ENCODE measurements around the gene RPLP1. TPM values are rescaled to one million over a fixed set of nuclear protein-coding genes. Genes with fewer than 3 reads are reported as not detected.

Gene RPLP1
- total RNA-seq, 1 experiment from 2014 or later, result 1,587 TPM

DNA sequence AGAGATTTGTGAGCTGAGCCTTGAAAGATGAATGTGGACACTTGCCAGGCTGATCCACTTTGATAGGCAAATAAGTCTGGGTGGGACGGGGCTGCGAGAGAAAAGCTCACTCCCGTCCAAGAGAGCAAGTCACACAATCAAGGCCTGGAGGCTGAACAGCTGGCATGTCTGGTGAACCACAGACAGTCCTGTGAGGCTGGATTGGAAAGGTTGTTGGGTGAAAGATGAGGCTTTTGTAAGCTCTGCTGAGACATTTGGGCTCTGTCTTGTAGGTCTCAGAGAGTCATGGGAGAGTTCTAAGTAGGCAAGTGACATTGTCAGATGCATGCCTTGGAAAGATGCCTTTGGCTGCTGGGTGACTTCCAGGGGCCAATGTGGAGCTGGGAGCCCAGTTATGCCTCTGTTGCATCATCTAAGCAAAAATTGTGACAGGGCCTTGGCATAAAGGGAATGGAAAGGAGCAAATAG lies 38.5 kb downstream of the RPLP1 start:
- no peaks in the 10 kb centered on the region for H3K4me1 ChIP-seq
- intact Hi-C loops (cut with micrococcal nuclease; ENCODE audit: unreplicated experiment), result no loop called here
- DNase-seq, result no peak
- peaks cover 6% of the 10 kb centered on the region for H3K4me1 Mint-ChIP-seq (ENCODE audit: low read depth, unreplicated experiment)
- no peaks in the 10 kb centered on the region for H3K9me3 ChIP-seq
- H3K36me3 Mint-ChIP-seq (ENCODE audit: insufficient read depth, unreplicated experiment), result no peaks in the 10 kb centered on the region
- no TSS peak for BruUV-seq (replicated peaks)
- no peaks in the 10 kb centered on the region for H3K36me3 ChIP-seq (ENCODE audit: control insufficient read depth, insufficient read depth, low read length)
- no peaks in the 10 kb centered on the region for H3K9me3 Mint-ChIP-seq (ENCODE audit: unreplicated experiment)
- CTCF ChIA-PET, result no interaction called here
- POLR2A ChIA-PET, result no interaction called here
- H3K27me3 Mint-ChIP-seq (ENCODE audit: insufficient read depth, unreplicated experiment), result no peaks in the 10 kb centered on the region
- H3K4me3 ChIP-seq (ENCODE audit: low read depth, low read length), result no peak overlapping the region
- no peak overlapping the region for H3K27ac Mint-ChIP-seq (ENCODE audit: unreplicated experiment)
- no peak overlapping the region for H3K4me3 Mint-ChIP-seq (ENCODE audit: unreplicated experiment)
- no peaks in the 10 kb centered on the region for H3K27me3 ChIP-seq (replicated peaks; ENCODE audit: control insufficient read depth, insufficient read depth, low read length)
- TF ChIP-seq, protein P1, sequence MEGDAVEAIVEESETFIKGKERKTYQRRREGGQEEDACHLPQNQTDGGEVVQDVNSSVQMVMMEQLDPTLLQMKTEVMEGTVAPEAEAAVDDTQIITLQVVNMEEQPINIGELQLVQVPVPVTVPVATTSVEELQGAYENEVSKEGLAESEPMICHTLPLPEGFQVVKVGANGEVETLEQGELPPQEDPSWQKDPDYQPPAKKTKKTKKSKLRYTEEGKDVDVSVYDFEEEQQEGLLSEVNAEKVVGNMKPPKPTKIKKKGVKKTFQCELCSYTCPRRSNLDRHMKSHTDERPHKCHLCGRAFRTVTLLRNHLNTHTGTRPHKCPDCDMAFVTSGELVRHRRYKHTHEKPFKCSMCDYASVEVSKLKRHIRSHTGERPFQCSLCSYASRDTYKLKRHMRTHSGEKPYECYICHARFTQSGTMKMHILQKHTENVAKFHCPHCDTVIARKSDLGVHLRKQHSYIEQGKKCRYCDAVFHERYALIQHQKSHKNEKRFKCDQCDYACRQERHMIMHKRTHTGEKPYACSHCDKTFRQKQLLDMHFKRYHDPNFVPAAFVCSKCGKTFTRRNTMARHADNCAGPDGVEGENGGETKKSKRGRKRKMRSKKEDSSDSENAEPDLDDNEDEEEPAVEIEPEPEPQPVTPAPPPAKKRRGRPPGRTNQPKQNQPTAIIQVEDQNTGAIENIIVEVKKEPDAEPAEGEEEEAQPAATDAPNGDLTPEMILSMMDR (IDR thresholded peaks at IDR 0.05; ENCODE audit: insufficient read depth in 1 of 2, low read depth in 1 of 2, low read length in 1 of 2, severe bottlenecking in 1 of 2, unreplicated experiment in 1 of 2), result no peak

- H3K36me3 ChIP-seq (ENCODE audit: control insufficient read depth, insufficient read depth, low read length), result no peaks in the 10 kb centered on the region
- no TSS peak for BruUV-seq (replicated peaks)
- no peaks in the 10 kb centered on the region for H3K4me1 ChIP-seq
- H3K4me1 Mint-ChIP-seq (ENCODE audit: low read depth, unreplicated experiment), result peaks cover 12% of the 10 kb centered on the region
- H3K9me3 Mint-ChIP-seq (ENCODE audit: unreplicated experiment), result no peaks in the 10 kb centered on the region
- no peaks in the 10 kb centered on the region for H3K27me3 ChIP-seq (replicated peaks; ENCODE audit: control insufficient read depth, insufficient read depth, low read length)
- no peak for DNase-seq
- no peak overlapping the region for H3K4me3 ChIP-seq (ENCODE audit: low read depth, low read length)
- H3K27me3 Mint-ChIP-seq (ENCODE audit: insufficient read depth, unreplicated experiment), result no peaks in the 10 kb centered on the region
- intact Hi-C loops (cut with micrococcal nuclease; ENCODE audit: unreplicated experiment), result no loop called here
- TF ChIP-seq, protein P1 (IDR thresholded peaks at IDR 0.05; ENCODE audit: insufficient read depth in 1 of 2, low read depth in 1 of 2, low read length in 1 of 2, severe bottlenecking in 1 of 2, unreplicated experiment in 1 of 2), result no peak
- no peak overlapping the region for H3K27ac Mint-ChIP-seq (ENCODE audit: unreplicated experiment)
- no peaks in the 10 kb centered on the region for H3K36me3 Mint-ChIP-seq (ENCODE audit: insufficient read depth, unreplicated experiment)
- H3K9me3 ChIP-seq, result no peaks in the 10 kb centered on the region
- H3K4me3 Mint-ChIP-seq (ENCODE audit: unreplicated experiment), result no peak overlapping the region
- POLR2A ChIA-PET, result no interaction called here
- CTCF ChIA-PET, result no interaction called here
These were observed 40.8 kb downstream of the RPLP1 start for GRCh38 chr15:69493406-69493805.

- TF ChIP-seq, protein P1 (IDR thresholded peaks at IDR 0.05; ENCODE audit: insufficient read depth in 1 of 2, low read depth in 1 of 2, low read length in 1 of 2, severe bottlenecking in 1 of 2, unreplicated experiment in 1 of 2), result no peak
- Mint-ChIP-seq H3K4me3 (ENCODE audit: unreplicated experiment) (no peak overlapping the region), H3K9me3 (ENCODE audit: unreplicated experiment) (no peaks in the 10 kb centered on the region), H3K4me1 (ENCODE audit: low read depth, unreplicated experiment) (peaks cover 12% of the 10 kb centered on the region), H3K36me3 (ENCODE audit: insufficient read depth, unreplicated experiment) (no peaks in the 10 kb centered on the region), H3K27ac (ENCODE audit: unreplicated experiment) (no peak overlapping the region), H3K27me3 (ENCODE audit: insufficient read depth, unreplicated experiment) (no peaks in the 10 kb centered on the region)
- BruUV-seq (replicated peaks), result no TSS peak
- intact Hi-C loops (cut with micrococcal nuclease; ENCODE audit: unreplicated experiment), result no loop called here
- DNase-seq, result no peak
- no peaks in the 10 kb centered on the region for H3K4me1 ChIP-seq
- ChIA-PET POLR2A (no interaction called here), CTCF (no interaction called here)
- H3K9me3 ChIP-seq, result no peaks in the 10 kb centered on the region
- H3K36me3 ChIP-seq (ENCODE audit: control insufficient read depth, insufficient read depth, low read length), result no peaks in the 10 kb centered on the region
- H3K4me3 ChIP-seq (ENCODE audit: low read depth, low read length), result no peak overlapping the region
- no peaks in the 10 kb centered on the region for H3K27me3 ChIP-seq (replicated peaks; ENCODE audit: control insufficient read depth, insufficient read depth, low read length)
These were observed 43.4 kb downstream of the RPLP1 start for GRCh38 chr15:69496001-69496400.

All from Caco-2 (cell line).